Astrocyte of the spinal cord (primary cell): ENCODE measurements around the gene FBXL17.
A peak's percentile ranks its signal among the peaks of the same experiment; 100 is the strongest.

Source experiments
- DNase-seq: peaks from one replicate; pipeline ENCODE4 v3.0.0; 2011; ENCODE audit warnings: low read depth, low spot score
- H3K4me3 ChIP-seq: 2 replicates; pipeline ENCODE4 v1.5.1; 2011; ENCODE audit warnings: low read depth, mild to moderate bottlenecking, low read length, moderate library complexity
- CTCF ChIP-seq: IDR thresholded peaks from 2 replicates; pipeline ENCODE4 v1.5.1; 2012; ENCODE audit warnings: low read depth, mild to moderate bottlenecking, low read length, inconsistent platforms
- in situ Hi-C: cut with HindIII; loops from 2 replicates; pipeline ENCODE4 v1.10.0; 2017; ENCODE audit warnings: low sequenced_read_pairs

The FBXL17 gene

GRCh38 chr5:108366500-108366899 lies 15.4 kb downstream of the FBXL17 start:
- DNase-seq = no peak
- TF ChIP-seq CTCF = no peak
- in situ Hi-C loops = no loop called here
- no peak overlapping the region for H3K4me3 ChIP-seq

- DNase-seq = peak; percentile 13
- TF ChIP-seq CTCF = no peak
- no peak overlapping the region for H3K4me3 ChIP-seq
- in situ Hi-C loops = no loop called here
Measured at GRCh38 chr5:108361771-108362170, 20.1 kb downstream of the FBXL17 start.

GRCh38 chr5:108361239-108361638 lies 20.7 kb downstream of the FBXL17 start:
- no peak for TF ChIP-seq CTCF
- no peak for DNase-seq
- no peak overlapping the region for H3K4me3 ChIP-seq
- in situ Hi-C loops = no loop called here

- TF ChIP-seq CTCF = no peak
- DNase-seq = no peak
- H3K4me3 ChIP-seq = no peak overlapping the region
- in situ Hi-C loops = no loop called here
Measured at GRCh38 chr5:108360280-108360679, 21.6 kb downstream of the FBXL17 start.

GRCh38 chr5:108356286-108356685 lies 25.6 kb downstream of the FBXL17 start:
- no peak for TF ChIP-seq CTCF
- H3K4me3 ChIP-seq = no peak overlapping the region
- no peak for DNase-seq
- in situ Hi-C loops = no loop called here

- in situ Hi-C loops = no loop called here
- DNase-seq = no peak
- TF ChIP-seq CTCF = no peak
- H3K4me3 ChIP-seq = no peak overlapping the region
Measured at GRCh38 chr5:108353087-108353486, 28.8 kb downstream of the FBXL17 start.
